Skeletal muscle tissue (tissue), 4 donors: ENCODE data around the gene BCAS3. TPM values are rescaled to one million over a fixed set of nuclear protein-coding genes. Genes with fewer than 3 reads are reported as not detected.
A peak's percentile ranks its signal among the peaks of the same experiment; 100 is the strongest.

ENCODE experiments used
- H3K27ac ChIP-seq: one replicate; pipeline ENCODE4 v1.7.0; 2013; ENCODE audit warnings: mild to moderate bottlenecking, low read depth, low read length, inconsistent platforms
- H3K27me3 ChIP-seq, 3 donors: one replicate each; pipeline ENCODE4 v1.7.0; 2013; ENCODE audit warnings: low read length in 3 of 3; ENCODE audit not compliant: control insufficient read depth in 3 of 3, insufficient read depth in 3 of 3
- H3K36me3 ChIP-seq, 3 donors: one replicate each; pipeline ENCODE4 v1.7.0; 2013; ENCODE audit warnings: low read length in 3 of 3; ENCODE audit not compliant: control insufficient read depth in 3 of 3, insufficient read depth in 3 of 3
- H3K4me1 ChIP-seq, 3 donors: one replicate each; pipeline ENCODE4 v1.7.0; 2013; ENCODE audit warnings: low read length in 3 of 3, mild to moderate bottlenecking in 3 of 3; ENCODE audit not compliant: control insufficient read depth in 3 of 3, insufficient read depth in 3 of 3
- H3K4me3 ChIP-seq, 3 donors: one replicate each; pipeline ENCODE4 v1.7.0; 2013; ENCODE audit warnings: low read length in 3 of 3
- H3K9ac ChIP-seq, 3 donors: one replicate each; pipeline ENCODE4 v1.7.0; 2013; ENCODE audit warnings: low read length in 3 of 3, mild to moderate bottlenecking in 3 of 3, moderate library complexity in 2 of 3, low read depth in 1 of 3
- H3K9me3 ChIP-seq, 3 donors: one replicate each; pipeline ENCODE4 v1.7.0; 2013; ENCODE audit warnings: low read length in 3 of 3; ENCODE audit not compliant: control insufficient read depth in 3 of 3
- total RNA-seq: library from RNA; depleted of rRNA; stranded (reverse); fragments of >200 nt; gene quantifications from one replicate; pipeline ENCODE4 v1.2.3, GENCODE V29; 2014
- donor health status: Osteomylitis.

BCAS3 gene
- total RNA-seq, 1 donor from 2014 or later: 25.1 TPM

GRCh38 chr17:61255647-61256046, 578.0 kb downstream of the BCAS3 start:
- no peak overlapping the region for H3K27ac ChIP-seq
- no peak overlapping the region for H3K9ac ChIP-seq
- H3K36me3 ChIP-seq: no peaks in the 10 kb centered on the region
- H3K4me1 ChIP-seq: peaks cover 18 to 27% (median 20%) of the 10 kb centered on the region in 3 donors
- H3K4me3 ChIP-seq: no peak overlapping the region
- H3K27me3 ChIP-seq: no peaks in the 10 kb centered on the region
- no peaks in the 10 kb centered on the region for H3K9me3 ChIP-seq

GRCh38 chr17:61259360-61259759, 581.7 kb downstream of the BCAS3 start:
- no peaks in the 10 kb centered on the region for H3K36me3 ChIP-seq
- H3K27me3 ChIP-seq: no peaks in the 10 kb centered on the region
- H3K4me3 ChIP-seq: no peak overlapping the region
- no peak overlapping the region for H3K9ac ChIP-seq
- peak overlapping the region; percentile 65 for H3K27ac ChIP-seq
- no peaks in the 10 kb centered on the region for H3K9me3 ChIP-seq
- H3K4me1 ChIP-seq: peaks cover 19 to 32% (median 20%) of the 10 kb centered on the region in 3 donors

GRCh38 chr17:61260071-61260797, 582.6 kb downstream of the BCAS3 start:
- no peaks in the 10 kb centered on the region for H3K36me3 ChIP-seq
- peak overlapping the region; percentile 65 for H3K27ac ChIP-seq
- no peaks in the 10 kb centered on the region for H3K9me3 ChIP-seq
- peak overlapping the region in 1 of 3 donors; percentile 41 for H3K4me3 ChIP-seq
- H3K4me1 ChIP-seq: peaks cover 19 to 29% (median 20%) of the 10 kb centered on the region in 3 donors
- no peaks in the 10 kb centered on the region for H3K27me3 ChIP-seq
- H3K9ac ChIP-seq: peak overlapping the region; percentile 4 to 61 (median 29)

GRCh38 chr17:61261001-61261637, 583.5 kb downstream of the BCAS3 start:
- Histone ChIP-seq H3K9ac (peak overlapping the region; percentile 4 to 61 (median 29)), H3K9me3 (no peaks in the 10 kb centered on the region), H3K4me1 (peaks cover 19 to 27% (median 20%) of the 10 kb centered on the region in 3 donors), H3K36me3 (no peaks in the 10 kb centered on the region), H3K4me3 (no peak overlapping the region), H3K27me3 (no peaks in the 10 kb centered on the region), H3K27ac (peak overlapping the region; percentile 65)

- H3K36me3 ChIP-seq: no peaks in the 10 kb centered on the region
- H3K27me3 ChIP-seq: no peaks in the 10 kb centered on the region
- no peaks in the 10 kb centered on the region for H3K9me3 ChIP-seq
- H3K4me1 ChIP-seq: peaks cover 8 to 13% (median 9%) of the 10 kb centered on the region in 3 donors
- no peak overlapping the region for H3K27ac ChIP-seq
- H3K4me3 ChIP-seq: no peak overlapping the region
- no peak overlapping the region for H3K9ac ChIP-seq
Measured at GRCh38 chr17:61265397-61265796, 587.7 kb downstream of the BCAS3 start.

GRCh38 chr17:61267847-61268246, 590.2 kb downstream of the BCAS3 start:
- H3K27ac ChIP-seq: no peak overlapping the region
- no peaks in the 10 kb centered on the region for H3K36me3 ChIP-seq
- no peak overlapping the region for H3K9ac ChIP-seq
- peaks cover 0 to 3% (median 0%) of the 10 kb centered on the region in 3 donors for H3K4me1 ChIP-seq
- H3K9me3 ChIP-seq: no peaks in the 10 kb centered on the region
- H3K27me3 ChIP-seq: no peaks in the 10 kb centered on the region
- no peak overlapping the region for H3K4me3 ChIP-seq

- H3K4me3 ChIP-seq: no peak overlapping the region
- no peak overlapping the region for H3K9ac ChIP-seq
- no peaks in the 10 kb centered on the region for H3K27me3 ChIP-seq
- peaks cover 0 to 3% (median 0%) of the 10 kb centered on the region in 3 donors for H3K36me3 ChIP-seq
- H3K27ac ChIP-seq: no peak overlapping the region
- no peaks in the 10 kb centered on the region for H3K9me3 ChIP-seq
- H3K4me1 ChIP-seq: peaks cover 0 to 13% (median 6%) of the 10 kb centered on the region in 3 donors
Measured at GRCh38 chr17:61275395-61275794, 597.7 kb downstream of the BCAS3 start.

GRCh38 chr17:61276806-61277205, 599.2 kb downstream of the BCAS3 start:
- Histone ChIP-seq H3K4me3 (no peak overlapping the region), H3K9ac (no peak overlapping the region), H3K4me1 (peaks cover 0 to 13% (median 6%) of the 10 kb centered on the region in 3 donors), H3K36me3 (peaks cover 0 to 3% (median 0%) of the 10 kb centered on the region in 3 donors), H3K27me3 (no peaks in the 10 kb centered on the region), H3K27ac (no peak overlapping the region), H3K9me3 (no peaks in the 10 kb centered on the region)

- no peaks in the 10 kb centered on the region for H3K27me3 ChIP-seq
- H3K4me3 ChIP-seq: no peak overlapping the region
- peak overlapping the region; percentile 16 for H3K27ac ChIP-seq
- peaks cover 0 to 3% (median 0%) of the 10 kb centered on the region in 3 donors for H3K36me3 ChIP-seq
- H3K9me3 ChIP-seq: no peaks in the 10 kb centered on the region
- H3K9ac ChIP-seq: no peak overlapping the region
- H3K4me1 ChIP-seq: peaks cover 0 to 13% (median 6%) of the 10 kb centered on the region in 3 donors
Measured at GRCh38 chr17:61279476-61280145, 602.0 kb downstream of the BCAS3 start.

- no peaks in the 10 kb centered on the region for H3K27me3 ChIP-seq
- H3K4me3 ChIP-seq: no peak overlapping the region
- H3K4me1 ChIP-seq: peaks cover 0 to 13% (median 6%) of the 10 kb centered on the region in 3 donors
- no peaks in the 10 kb centered on the region for H3K9me3 ChIP-seq
- no peak overlapping the region for H3K9ac ChIP-seq
- H3K27ac ChIP-seq: no peak overlapping the region
- H3K36me3 ChIP-seq: peaks cover 0 to 2% (median 0%) of the 10 kb centered on the region in 3 donors
Measured at GRCh38 chr17:61280338-61280737, 602.7 kb downstream of the BCAS3 start.
